Mesenchymal stem cell (in vitro differentiated cells and primary cell): ENCODE data around the gene ZNF276.
"Not testable (repeated sequence)": the region's sequence is repeated elsewhere in the genome, so short reads cannot be mapped to it uniquely, and the experiment has no call there.

Experiments
- DNase-seq: peaks from one replicate; pipeline ENCODE4 v3.0.0-alpha.2; 2013
- H2AFZ ChIP-seq: one replicate; pipeline ENCODE4 v1.6.1; 2013; ENCODE audit warnings: low read depth, mild to moderate bottlenecking, control low read depth, inconsistent platforms, low read length, moderate library complexity
- H2AK5ac ChIP-seq: 2 replicates; pipeline ENCODE4 v1.6.1; 2013; ENCODE audit warnings: low read length, moderate library complexity, mild to moderate bottlenecking, inconsistent platforms; ENCODE audit not compliant: severe bottlenecking
- H2BK120ac ChIP-seq: one replicate; pipeline ENCODE4 v1.6.1; 2013; ENCODE audit warnings: low read depth, mild to moderate bottlenecking, inconsistent platforms, low read length, moderate library complexity
- H2BK12ac ChIP-seq, 2 experiments: one replicate each; pipeline ENCODE4 v1.6.1; 2013; ENCODE audit warnings: inconsistent platforms in 2 of 2, low read length in 2 of 2, mild to moderate bottlenecking in 2 of 2, moderate library complexity in 2 of 2, control low read depth in 1 of 2
- H2BK15ac ChIP-seq: one replicate; pipeline ENCODE4 v1.6.1; 2013; ENCODE audit warnings: mild to moderate bottlenecking, low read depth, inconsistent platforms; ENCODE audit not compliant: poor library complexity, severe bottlenecking
- H2BK5ac ChIP-seq: 2 replicates; pipeline ENCODE4 v1.6.1; 2013; ENCODE audit warnings: low read depth, mild to moderate bottlenecking, low read length, control low read depth, inconsistent platforms; ENCODE audit not compliant: poor library complexity, severe bottlenecking
- H3K14ac ChIP-seq, 2 experiments: one replicate each; pipeline ENCODE4 v1.6.1; 2013; ENCODE audit warnings: inconsistent platforms in 2 of 2, low read length in 2 of 2, control low read depth in 1 of 2, mild to moderate bottlenecking in 1 of 2, moderate library complexity in 1 of 2
- H3K18ac ChIP-seq, 2 experiments: one replicate each; pipeline ENCODE4 v1.6.1; 2013; ENCODE audit warnings: inconsistent platforms in 2 of 2, low read length in 2 of 2, control low read depth in 1 of 2, low read depth in 1 of 2, mild to moderate bottlenecking in 1 of 2
- H3K23ac ChIP-seq, 2 experiments: one replicate each; pipeline ENCODE4 v1.6.1; 2013; ENCODE audit warnings: inconsistent platforms in 2 of 2, low read length in 2 of 2, mild to moderate bottlenecking in 2 of 2, moderate library complexity in 2 of 2, control low read depth in 1 of 2
- H3K27ac ChIP-seq: 2 replicates; pipeline ENCODE4 v1.5.1; 2013; ENCODE audit warnings: mild to moderate bottlenecking, moderate library complexity, low read length, control low read depth, inconsistent platforms; ENCODE audit not compliant: poor library complexity, severe bottlenecking
- H3K27me3 ChIP-seq, 2 experiments: 2 replicates each; pipeline versions ENCODE4 v1.6.1 to v1.7.0; 2013; ENCODE audit warnings: low read length in 2 of 2, mild to moderate bottlenecking in 2 of 2, moderate library complexity in 2 of 2, control low read depth in 1 of 2, inconsistent platforms in 1 of 2; ENCODE audit not compliant: control insufficient read depth in 1 of 2, insufficient read depth in 1 of 2
- H3K36me3 ChIP-seq, 2 experiments: 2 replicates each; pipeline versions ENCODE4 v1.6.1 to v1.7.0; 2013; ENCODE audit warnings: low read length in 2 of 2, control low read depth in 1 of 2, inconsistent platforms in 1 of 2, low read depth in 1 of 2, mild to moderate bottlenecking in 1 of 2; ENCODE audit not compliant: insufficient read depth in 2 of 2, control insufficient read depth in 1 of 2
- H3K4ac ChIP-seq, 2 experiments: one replicate each; pipeline ENCODE4 v1.6.1; 2013; ENCODE audit warnings: inconsistent platforms in 2 of 2, low read length in 2 of 2, mild to moderate bottlenecking in 2 of 2, moderate library complexity in 2 of 2, control low read depth in 1 of 2, low read depth in 1 of 2
- H3K4me1 ChIP-seq: 2 replicates; pipeline ENCODE4 v1.6.1; 2013; ENCODE audit warnings: low read depth, low read length, control low read depth; ENCODE audit not compliant: control insufficient read depth, insufficient read depth
- H3K4me2 ChIP-seq: 2 replicates; pipeline ENCODE4 v1.6.1; 2013; ENCODE audit warnings: low read length, mild to moderate bottlenecking, inconsistent platforms; ENCODE audit not compliant: poor library complexity, severe bottlenecking
- H3K4me3 ChIP-seq, 2 experiments: 2 replicates each; pipeline versions ENCODE4 v1.5.1 to v1.7.0; 2013; ENCODE audit warnings: low read length in 2 of 2, mild to moderate bottlenecking in 2 of 2, control low read depth in 1 of 2, low read depth in 1 of 2; ENCODE audit not compliant: insufficient read depth in 1 of 2
- H3K79me1 ChIP-seq: replicated peaks from 2 replicates; pipeline ENCODE4 v1.6.1; 2013; ENCODE audit warnings: mild to moderate bottlenecking, control low read depth, low read length, inconsistent platforms; ENCODE audit not compliant: poor library complexity, severe bottlenecking
- H3K9ac ChIP-seq: 2 replicates; pipeline ENCODE4 v1.7.0; 2013; ENCODE audit warnings: mild to moderate bottlenecking, low read length, moderate library complexity
- H3K9me3 ChIP-seq: 2 replicates; pipeline ENCODE4 v1.7.0; 2013; ENCODE audit warnings: mild to moderate bottlenecking, low read length; ENCODE audit not compliant: control insufficient read depth
- H4K8ac ChIP-seq: one replicate; pipeline ENCODE4 v1.6.1; 2013; ENCODE audit warnings: inconsistent platforms, mild to moderate bottlenecking, low read length, moderate library complexity
- H4K91ac ChIP-seq: one replicate; pipeline ENCODE4 v1.6.1; 2013; ENCODE audit warnings: mild to moderate bottlenecking, low read length, inconsistent platforms
- WGBS: methylation state at CpG from one replicate; pipeline ENCODE4 v1.1.7; 2013; ENCODE audit warnings: mixed read lengths; 5-methylcytosine and 5-hydroxymethylcytosine counted together

ZNF276 gene

DNA sequence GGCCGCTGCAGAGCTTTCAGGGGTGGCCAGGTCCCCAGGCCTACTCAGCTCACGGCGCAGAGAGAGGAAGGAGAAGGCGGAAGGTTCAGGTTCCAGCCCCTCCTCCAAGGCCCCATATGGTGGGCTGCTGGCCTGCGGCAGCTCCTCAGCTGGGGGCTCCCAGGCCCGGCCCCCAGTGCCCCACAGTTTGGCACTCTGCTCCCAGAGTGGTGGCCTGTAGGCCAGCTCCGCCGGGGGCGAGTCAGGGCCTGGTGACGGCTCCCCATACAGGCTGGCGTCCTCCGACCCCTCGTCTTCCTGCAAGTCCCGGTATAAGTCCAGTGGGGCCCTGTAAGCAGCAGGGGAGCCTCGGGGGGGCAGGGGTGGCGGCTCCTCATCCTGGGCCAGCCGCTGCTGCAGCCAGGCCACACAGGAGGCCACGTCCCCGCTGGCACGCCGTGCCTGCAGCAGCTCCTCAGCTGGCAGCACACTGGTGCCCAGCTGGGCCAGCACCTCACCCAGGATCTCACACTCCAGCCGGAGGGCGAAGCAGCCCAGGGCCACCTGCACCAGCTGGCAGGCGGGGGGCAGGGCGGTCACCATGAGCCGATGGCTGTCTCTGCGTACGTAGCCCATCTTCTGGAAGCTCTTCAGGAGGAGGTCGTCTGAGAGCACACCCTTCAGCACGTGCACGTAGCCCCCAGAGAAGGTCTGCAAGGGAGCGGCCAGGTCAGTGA is 23.6 kb upstream of the ZNF276 start:
- 97% methylated on average over 32 of the region's 32 CpGs for WGBS

DNA sequence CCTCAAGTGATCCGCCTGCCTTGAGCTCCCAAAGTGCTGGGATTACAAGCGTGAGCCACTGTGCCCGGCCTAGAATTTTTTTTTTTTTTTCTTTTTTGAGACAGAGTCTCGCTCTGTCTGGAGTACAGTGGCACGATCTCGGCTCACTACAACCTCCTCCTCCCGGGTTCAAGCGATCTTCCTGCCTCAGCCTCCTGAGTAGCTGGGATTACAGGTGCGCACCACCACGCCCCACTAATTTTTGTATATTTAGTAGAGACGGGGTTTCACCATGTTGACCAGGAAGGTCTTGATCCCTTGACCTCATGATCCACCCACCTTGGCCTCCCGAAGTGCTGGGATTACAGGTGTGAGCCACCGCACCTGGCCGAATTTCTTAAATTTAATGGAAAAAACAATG is 22.6 kb upstream of the ZNF276 start:
- not testable (repeated sequence) for H2AFZ ChIP-seq, H3K9ac ChIP-seq, H3K4ac ChIP-seq, H4K8ac ChIP-seq, H3K14ac ChIP-seq, DNase-seq, H3K27ac ChIP-seq, H3K4me3 ChIP-seq, H2BK5ac ChIP-seq, H3K9me3 ChIP-seq, H3K4me2 ChIP-seq, H4K91ac ChIP-seq, H2BK120ac ChIP-seq, H3K23ac ChIP-seq, H3K18ac ChIP-seq, H3K27me3 ChIP-seq, H2BK12ac ChIP-seq, H2BK15ac ChIP-seq, H2AK5ac ChIP-seq
- Histone ChIP-seq H3K79me1 (peaks cover 19% of the 10 kb centered on the region), H3K36me3 (peaks cover 17 to 46% of the 10 kb centered on the region in 2 experiments), H3K4me1 (peaks cover 36% of the 10 kb centered on the region)
- 98% methylated on average over 14 of the region's 14 CpGs for WGBS

More for the DNA sequence above, 23.6 kb upstream of the ZNF276 start:
- no peak overlapping the region for H2AFZ ChIP-seq
- H3K14ac ChIP-seq, result no peak overlapping the region
- H3K4ac ChIP-seq, result no peak overlapping the region
- no peak overlapping the region for H4K91ac ChIP-seq
- H4K8ac ChIP-seq, result no peak overlapping the region
- no peak overlapping the region for H2BK5ac ChIP-seq
- no peak overlapping the region for H3K4me2 ChIP-seq
- no peak overlapping the region for H3K4me3 ChIP-seq
- peaks cover 0 to 6% of the 10 kb centered on the region in 2 experiments for H3K27me3 ChIP-seq
- H3K9ac ChIP-seq, result no peak overlapping the region
- no peak overlapping the region for H3K18ac ChIP-seq
- H3K27ac ChIP-seq, result no peak overlapping the region
- no peak overlapping the region for H2AK5ac ChIP-seq
- H3K9me3 ChIP-seq, result no peaks in the 10 kb centered on the region
- no peak overlapping the region for H2BK15ac ChIP-seq
- peaks cover 36% of the 10 kb centered on the region for H3K4me1 ChIP-seq
- peaks cover 25 to 54% of the 10 kb centered on the region in 2 experiments for H3K36me3 ChIP-seq
- H2BK120ac ChIP-seq, result no peak overlapping the region
- H3K79me1 ChIP-seq, result peaks cover 23% of the 10 kb centered on the region
- H2BK12ac ChIP-seq, result no peak overlapping the region
- no peak overlapping the region for H3K23ac ChIP-seq
- no peak for DNase-seq

DNA sequence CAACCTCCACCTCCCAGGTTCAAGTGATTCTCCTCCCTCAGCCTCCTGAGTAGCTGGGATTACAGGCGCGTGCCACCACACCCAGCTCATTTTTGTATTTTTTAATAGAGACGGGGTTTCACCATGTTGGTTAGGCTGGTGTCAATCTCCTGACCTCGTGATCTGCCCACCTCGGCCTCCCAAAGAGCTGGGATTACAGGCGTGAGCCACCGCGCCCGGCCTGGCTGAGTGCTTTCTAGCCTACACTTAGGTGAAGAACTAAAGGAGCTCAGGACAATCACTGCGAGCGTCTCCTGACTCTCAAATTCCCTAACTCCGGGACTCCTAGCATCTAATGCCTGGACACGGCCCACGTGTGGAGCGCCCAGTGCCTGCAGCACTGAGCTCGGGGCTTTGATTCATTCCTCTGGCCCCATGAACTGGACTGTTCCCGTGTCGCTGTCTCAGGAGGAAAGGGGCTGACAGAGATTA is 21.7 kb upstream of the ZNF276 start:
- not testable (repeated sequence) for DNase-seq, H2BK5ac ChIP-seq, H3K9me3 ChIP-seq, H3K27ac ChIP-seq, H2AFZ ChIP-seq, H2BK15ac ChIP-seq, H4K91ac ChIP-seq, H2AK5ac ChIP-seq, H3K18ac ChIP-seq, H3K14ac ChIP-seq, H2BK120ac ChIP-seq, H4K8ac ChIP-seq, H3K23ac ChIP-seq
- Histone ChIP-seq H3K4ac (peak overlapping the region in 1 of 2 experiments; percentile 32), H3K79me1 (peaks cover 18% of the 10 kb centered on the region), H3K27me3 (peaks cover 0 to 13% of the 10 kb centered on the region in 2 experiments), H3K4me2 (peak overlapping the region; percentile 70), H3K4me1 (peaks cover 36% of the 10 kb centered on the region), H3K4me3 (peak overlapping the region in 1 of 2 experiments; percentile 80), H3K36me3 (peaks cover 11 to 36% of the 10 kb centered on the region in 2 experiments), H2BK12ac (peak overlapping the region in 1 of 2 experiments; percentile 29), H3K9ac (peak overlapping the region; percentile 86)
- 79% methylated on average over 18 of the region's 18 CpGs for WGBS

DNA sequence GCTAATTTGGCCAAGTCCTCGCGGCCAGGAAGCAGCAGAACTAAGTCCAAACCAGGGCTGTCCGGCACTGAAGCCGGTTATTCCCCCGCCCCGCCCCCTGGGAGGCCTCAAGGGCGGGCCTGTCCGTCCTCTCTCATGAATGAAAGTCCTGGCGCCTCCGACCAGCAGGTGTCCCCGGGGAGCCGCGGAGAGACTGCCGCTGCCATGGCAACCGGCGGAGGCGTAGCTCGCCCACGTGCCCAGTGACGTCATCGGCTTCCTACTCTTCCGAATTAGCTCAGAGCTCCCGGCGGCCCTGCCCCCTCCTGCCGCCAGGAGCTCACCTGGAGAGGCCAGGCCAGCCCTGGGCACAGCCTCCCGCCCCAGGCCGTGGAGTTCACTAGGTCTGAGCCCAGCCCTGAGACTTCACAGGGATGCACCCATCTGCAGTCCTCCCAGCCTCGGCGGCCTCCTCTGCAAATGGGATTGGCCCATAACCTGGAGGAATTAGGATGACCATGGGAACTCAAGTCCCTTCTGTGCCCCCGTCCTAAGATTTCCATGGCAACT is 21.2 kb upstream of the ZNF276 start:
- Histone ChIP-seq H3K14ac (peak overlapping the region in 1 of 2 experiments; percentile 31), H3K9ac (peak overlapping the region; percentile 86)
- under 1% methylated on average over 30 of the region's 30 CpGs for WGBS

More for the DNA sequence above, 21.2 kb upstream of the ZNF276 start:
- Histone ChIP-seq H2BK5ac (no peak overlapping the region), H4K8ac (no peak overlapping the region), H2AFZ (peak overlapping the region; percentile 32), H2BK120ac (no peak overlapping the region), H3K4me1 (peaks cover 36% of the 10 kb centered on the region), H3K27ac (no peak overlapping the region), H2BK15ac (peak overlapping the region; percentile 66), H3K79me1 (peaks cover 18% of the 10 kb centered on the region), H3K9me3 (no peaks in the 10 kb centered on the region), H3K4me3 (peak overlapping the region; percentile 80 to 85), H3K4ac (peak overlapping the region in 1 of 2 experiments; percentile 78), H3K36me3 (peaks cover 6 to 31% of the 10 kb centered on the region in 2 experiments), H4K91ac (peak overlapping the region; percentile 14), H3K4me2 (peak overlapping the region; percentile 92), H2BK12ac (peak overlapping the region in 1 of 2 experiments; percentile 7), H3K18ac (peak overlapping the region; percentile 19 to 76), H3K23ac (peak overlapping the region in 1 of 2 experiments; percentile 56), H3K27me3 (peaks cover 0 to 13% of the 10 kb centered on the region in 2 experiments), H2AK5ac (no peak overlapping the region)
- peak; percentile 98 for DNase-seq
